ENCODE results near the gene AUTS2. TPM values are rescaled to one million over a fixed set of nuclear protein-coding genes. Genes with fewer than 3 reads are reported as not detected.

The AUTS2 gene
- total RNA-seq, 2 experiments from 2014 or later: 16.9 to 17.7 TPM

GRCh38 chr7:69749994-69750393 lies 151.7 kb downstream of the AUTS2 start:
- Mint-ChIP-seq H3K4me1 (no peaks in the 10 kb centered on the region), H3K4me3 (no peak overlapping the region), H3K36me3 (ENCODE audit: low read depth) (no peaks in the 10 kb centered on the region), H3K27me3 (no peaks in the 10 kb centered on the region), H3K9me3 (no peaks in the 10 kb centered on the region), H3K27ac (no peak overlapping the region)
- ChIA-PET POLR2A (no interaction called here), CTCF (no interaction called here)
- DNase-seq: no peak

DNA sequence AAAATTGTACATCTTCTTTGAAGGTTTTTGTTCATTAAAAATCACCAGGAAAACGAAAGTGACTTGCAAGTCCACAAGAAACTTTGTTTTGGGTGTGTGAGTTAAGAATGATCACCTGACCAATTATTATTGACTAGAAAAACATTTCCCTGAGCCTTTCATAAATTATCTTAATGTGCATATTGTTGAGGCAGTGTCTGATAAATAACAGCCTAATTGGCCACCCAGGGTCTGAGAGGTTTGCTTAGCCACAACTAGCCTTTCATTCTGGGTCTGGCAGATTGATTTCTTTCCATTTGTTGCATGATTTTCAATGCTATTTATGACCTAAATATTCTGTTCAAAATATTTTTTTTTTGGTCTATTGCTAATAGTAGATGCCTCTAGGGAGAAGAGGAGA lies 152.8 kb downstream of the AUTS2 start:
- Mint-ChIP-seq H3K4me1 (no peaks in the 10 kb centered on the region), H3K36me3 (ENCODE audit: low read depth) (no peaks in the 10 kb centered on the region), H3K4me3 (no peak overlapping the region), H3K9me3 (no peaks in the 10 kb centered on the region), H3K27ac (no peak overlapping the region), H3K27me3 (no peaks in the 10 kb centered on the region)
- no peak for DNase-seq
- POLR2A ChIA-PET: no interaction called here
- CTCF ChIA-PET: no interaction called here

DNA sequence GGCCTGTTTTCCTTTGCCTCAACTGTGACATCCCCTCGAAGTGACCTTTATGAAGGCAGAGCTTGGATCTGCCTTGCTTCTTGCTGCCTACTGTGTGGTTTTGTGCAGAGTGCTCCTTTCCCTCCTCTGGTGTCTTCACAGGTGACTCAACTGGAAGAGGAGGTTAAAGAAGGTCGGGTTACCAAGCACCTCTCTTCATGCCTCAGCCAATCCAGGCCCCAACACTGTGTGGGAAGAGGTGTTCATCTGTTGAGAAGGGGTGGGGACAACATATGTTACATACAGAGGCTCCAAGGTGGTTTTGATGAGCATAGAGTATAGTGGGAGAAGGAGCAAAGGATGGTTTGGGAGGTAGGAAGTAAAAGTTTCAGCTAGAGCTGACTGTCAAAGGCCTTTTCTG lies 155.7 kb downstream of the AUTS2 start:
- H3K36me3 Mint-ChIP-seq (ENCODE audit: low read depth): no peaks in the 10 kb centered on the region
- no peaks in the 10 kb centered on the region for H3K27me3 Mint-ChIP-seq
- no peak overlapping the region for H3K4me3 Mint-ChIP-seq
- H3K27ac Mint-ChIP-seq: no peak overlapping the region
- H3K9me3 Mint-ChIP-seq: no peaks in the 10 kb centered on the region
- DNase-seq: no peak
- CTCF ChIA-PET: no interaction called here
- POLR2A ChIA-PET: no interaction called here
- no peaks in the 10 kb centered on the region for H3K4me1 Mint-ChIP-seq

DNA sequence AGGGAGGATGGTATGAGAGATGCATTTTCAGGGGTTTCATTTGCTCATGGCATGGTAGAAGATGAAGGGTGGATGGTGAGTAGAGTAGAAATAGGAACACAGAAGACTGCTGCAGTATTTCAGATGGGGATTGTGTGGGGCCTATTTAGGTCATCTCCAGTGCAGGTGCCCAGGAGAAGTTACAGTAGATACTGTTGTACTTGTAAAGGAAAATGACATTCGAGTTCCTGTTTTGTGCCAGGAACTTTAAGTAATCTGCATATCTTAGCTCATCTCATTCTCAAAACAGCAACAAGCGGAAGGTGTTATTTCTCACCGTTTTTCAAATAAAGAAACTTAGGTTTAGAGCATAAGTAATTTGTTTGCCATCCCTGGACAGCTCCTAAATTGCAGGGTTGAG lies 156.2 kb downstream of the AUTS2 start:
- Mint-ChIP-seq H3K27me3 (no peaks in the 10 kb centered on the region), H3K9me3 (no peaks in the 10 kb centered on the region), H3K4me1 (no peaks in the 10 kb centered on the region), H3K27ac (no peak overlapping the region), H3K4me3 (no peak overlapping the region), H3K36me3 (ENCODE audit: low read depth) (no peaks in the 10 kb centered on the region)
- DNase-seq: no peak
- POLR2A ChIA-PET: no interaction called here
- CTCF ChIA-PET: no interaction called here

GRCh38 chr7:69756235-69756634 lies 158.0 kb downstream of the AUTS2 start:
- Mint-ChIP-seq H3K9me3 (no peaks in the 10 kb centered on the region), H3K4me3 (no peak overlapping the region), H3K36me3 (ENCODE audit: low read depth) (no peaks in the 10 kb centered on the region), H3K27me3 (no peaks in the 10 kb centered on the region), H3K4me1 (no peaks in the 10 kb centered on the region), H3K27ac (no peak overlapping the region)
- no peak for DNase-seq
- ChIA-PET POLR2A (no interaction called here), CTCF (no interaction called here)

- ChIA-PET CTCF (no interaction called here), POLR2A (no interaction called here)
Measured at GRCh38 chr7:69757528-69757927, 159.3 kb downstream of the AUTS2 start.

GRCh38 chr7:69757981-69758430 lies 159.7 kb downstream of the AUTS2 start:
- H3K4me3 Mint-ChIP-seq: no peak overlapping the region
- ChIA-PET POLR2A (no interaction called here), CTCF (no interaction called here)
- H3K9me3 Mint-ChIP-seq: no peaks in the 10 kb centered on the region
- no peaks in the 10 kb centered on the region for H3K36me3 Mint-ChIP-seq (ENCODE audit: low read depth)
- H3K27ac Mint-ChIP-seq: no peak overlapping the region
- DNase-seq: no peak
- H3K4me1 Mint-ChIP-seq: no peaks in the 10 kb centered on the region
- no peaks in the 10 kb centered on the region for H3K27me3 Mint-ChIP-seq

More at GRCh38 chr7:69757528-69757927, 159.3 kb downstream of the AUTS2 start:
- no peaks in the 10 kb centered on the region for H3K27me3 Mint-ChIP-seq
- no peaks in the 10 kb centered on the region for H3K9me3 Mint-ChIP-seq
- H3K27ac Mint-ChIP-seq: no peak overlapping the region
- H3K4me3 Mint-ChIP-seq: no peak overlapping the region
- no peaks in the 10 kb centered on the region for H3K4me1 Mint-ChIP-seq
- DNase-seq: no peak
- no peaks in the 10 kb centered on the region for H3K36me3 Mint-ChIP-seq (ENCODE audit: low read depth)

DNA sequence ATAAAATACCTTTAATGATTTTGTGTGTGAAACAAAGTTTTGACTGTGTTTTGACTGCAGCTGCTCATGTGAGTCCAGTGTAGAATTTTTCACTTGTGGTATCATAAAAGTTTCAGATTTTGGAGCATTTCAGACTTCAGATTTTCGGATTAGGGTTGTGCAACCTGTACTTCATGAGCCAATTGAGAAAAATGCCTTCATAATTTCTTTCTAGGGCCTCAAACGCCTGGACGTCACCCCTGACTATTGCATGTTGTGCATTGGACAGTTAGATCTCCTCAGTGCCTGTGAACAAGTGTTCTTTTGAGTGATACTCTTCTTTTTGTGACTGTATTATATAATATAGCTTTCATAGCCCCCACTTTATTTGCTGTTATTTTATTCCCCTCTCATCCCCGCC lies 161.1 kb downstream of the AUTS2 start:
- H3K27ac Mint-ChIP-seq: no peak overlapping the region
- no peaks in the 10 kb centered on the region for H3K36me3 Mint-ChIP-seq (ENCODE audit: low read depth)
- H3K27me3 Mint-ChIP-seq: no peaks in the 10 kb centered on the region
- CTCF ChIA-PET: no interaction called here
- POLR2A ChIA-PET: no interaction called here
- no peaks in the 10 kb centered on the region for H3K4me1 Mint-ChIP-seq
- no peak for DNase-seq
- H3K9me3 Mint-ChIP-seq: no peaks in the 10 kb centered on the region
- no peak overlapping the region for H3K4me3 Mint-ChIP-seq

- no peak overlapping the region for H3K4me3 Mint-ChIP-seq
- peaks cover 3% of the 10 kb centered on the region for H3K4me1 Mint-ChIP-seq
- peaks cover 2% of the 10 kb centered on the region for H3K9me3 Mint-ChIP-seq
- no peak overlapping the region for H3K27ac Mint-ChIP-seq
- H3K36me3 Mint-ChIP-seq (ENCODE audit: low read depth): no peaks in the 10 kb centered on the region
- ChIA-PET CTCF (no interaction called here), POLR2A (no interaction called here)
- no peak for DNase-seq
- no peaks in the 10 kb centered on the region for H3K27me3 Mint-ChIP-seq
Measured at GRCh38 chr7:69761290-69761922, 163.1 kb downstream of the AUTS2 start.

GRCh38 chr7:69762821-69763352 lies 164.6 kb downstream of the AUTS2 start:
- Mint-ChIP-seq H3K4me1 (peaks cover 3% of the 10 kb centered on the region), H3K27ac (no peak overlapping the region), H3K9me3 (peaks cover 6% of the 10 kb centered on the region), H3K27me3 (no peaks in the 10 kb centered on the region), H3K36me3 (ENCODE audit: low read depth) (no peaks in the 10 kb centered on the region), H3K4me3 (no peak overlapping the region)
- POLR2A ChIA-PET: no interaction called here
- CTCF ChIA-PET: no interaction called here
- DNase-seq: no peak

DNA sequence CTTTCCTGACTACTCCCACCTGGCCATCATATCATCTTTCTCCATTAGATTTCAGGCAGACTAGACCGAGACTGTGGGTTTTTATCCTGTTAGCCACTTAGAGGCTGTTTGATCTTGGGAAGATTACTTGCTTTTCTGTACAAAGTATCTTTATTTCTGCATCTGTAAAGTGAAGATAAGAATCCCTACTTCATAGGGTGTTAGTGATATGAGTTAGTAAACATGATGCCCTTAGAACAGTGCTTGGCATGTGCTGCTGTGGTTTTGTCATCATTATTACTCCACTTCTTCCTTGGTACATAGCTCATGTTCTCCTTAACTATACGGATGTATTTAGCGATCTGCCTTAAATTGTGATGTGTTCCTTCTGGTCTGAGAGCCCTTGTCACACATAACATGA lies 165.2 kb downstream of the AUTS2 start:
- ChIA-PET CTCF (no interaction called here), POLR2A (interaction anchor here (0.6 kb wide), 1 partner anchor 857 kb away, joined by 4 read pairs; no protein-coding TSS in a partner anchor)
- no peaks in the 10 kb centered on the region for H3K27me3 Mint-ChIP-seq
- no peak overlapping the region for H3K4me3 Mint-ChIP-seq
- no peak overlapping the region for H3K27ac Mint-ChIP-seq
- no peaks in the 10 kb centered on the region for H3K36me3 Mint-ChIP-seq (ENCODE audit: low read depth)
- H3K9me3 Mint-ChIP-seq: peaks cover 8% of the 10 kb centered on the region
- H3K4me1 Mint-ChIP-seq: peaks cover 3% of the 10 kb centered on the region
- no peak for DNase-seq

- ChIA-PET CTCF (no interaction called here), POLR2A (interaction anchor here (0.6 kb wide), 1 partner anchor 856 kb away, joined by 4 read pairs; no protein-coding TSS in a partner anchor)
- no peak for DNase-seq
- peaks cover 3% of the 10 kb centered on the region for H3K4me1 Mint-ChIP-seq
- no peak overlapping the region for H3K4me3 Mint-ChIP-seq
- no peaks in the 10 kb centered on the region for H3K27me3 Mint-ChIP-seq
- H3K9me3 Mint-ChIP-seq: peaks cover 9% of the 10 kb centered on the region
- H3K27ac Mint-ChIP-seq: no peak overlapping the region
- no peaks in the 10 kb centered on the region for H3K36me3 Mint-ChIP-seq (ENCODE audit: low read depth)
Measured at GRCh38 chr7:69764147-69764546, 165.9 kb downstream of the AUTS2 start.

DNA sequence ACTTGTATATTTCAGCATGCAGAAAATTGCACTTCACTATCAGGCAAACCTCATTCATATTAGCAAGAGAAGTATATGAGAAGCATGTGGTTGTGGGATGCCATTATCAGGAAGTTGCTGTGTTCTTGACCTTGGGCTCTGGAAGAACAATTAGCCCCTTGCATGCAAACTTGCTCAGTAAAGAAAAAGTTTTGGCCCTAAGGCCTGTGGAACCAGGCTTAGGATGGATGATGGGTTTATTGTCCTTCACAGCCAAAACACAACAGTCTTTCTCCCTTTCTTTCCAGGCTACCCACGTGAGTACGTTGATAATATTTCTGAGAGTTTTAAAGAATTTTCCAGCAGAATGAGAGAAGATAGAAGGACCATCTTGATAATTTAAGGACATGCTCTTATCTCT lies 166.4 kb downstream of the AUTS2 start:
- H3K4me3 Mint-ChIP-seq: no peak overlapping the region
- POLR2A ChIA-PET: no interaction called here
- no peak overlapping the region for H3K27ac Mint-ChIP-seq
- CTCF ChIA-PET: no interaction called here
- H3K4me1 Mint-ChIP-seq: peaks cover 3% of the 10 kb centered on the region
- no peaks in the 10 kb centered on the region for H3K27me3 Mint-ChIP-seq
- no peaks in the 10 kb centered on the region for H3K36me3 Mint-ChIP-seq (ENCODE audit: low read depth)
- no peak for DNase-seq
- H3K9me3 Mint-ChIP-seq: peaks cover 9% of the 10 kb centered on the region

DNA sequence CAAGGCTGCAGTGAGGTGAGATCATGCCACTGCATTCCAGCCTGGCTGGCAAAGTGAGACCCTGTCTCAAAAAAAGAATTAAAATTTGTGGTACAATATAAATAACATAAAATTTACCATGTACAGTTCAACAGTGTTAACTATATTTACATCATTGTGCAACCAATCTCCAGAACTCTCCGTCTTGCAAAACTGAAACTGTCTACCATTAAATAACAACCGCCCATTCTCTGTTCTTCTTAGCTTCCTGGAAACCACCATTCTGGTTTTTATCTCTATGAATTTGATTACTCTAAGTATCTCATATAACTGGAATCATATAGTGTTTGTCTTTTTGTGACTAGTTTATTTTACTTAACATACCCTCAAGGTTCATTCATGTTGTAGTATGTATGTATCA lies 167.6 kb downstream of the AUTS2 start:
- Mint-ChIP-seq H3K4me3 (no peak overlapping the region), H3K36me3 (ENCODE audit: low read depth) (no peaks in the 10 kb centered on the region), H3K27me3 (no peaks in the 10 kb centered on the region), H3K9me3 (peaks cover 9% of the 10 kb centered on the region), H3K4me1 (peaks cover 3% of the 10 kb centered on the region), H3K27ac (no peak overlapping the region)
- POLR2A ChIA-PET: no interaction called here
- CTCF ChIA-PET: no interaction called here
- no peak for DNase-seq
